VCaP (cell line): ENCODE data around the gene STAT4.

Experiments
- H3K27ac ChIP-seq: fragments of 450-650 bp; 2 replicates; pipeline ENCODE4 v1.5.1; 2017
- TF ChIP-seq, protein P1 (sequence below): fragments of 450-650 bp; conservative IDR thresholded peaks from 2 replicates; pipeline ENCODE4 v1.5.1; 2017; ENCODE audit warnings: mild to moderate bottlenecking, moderate library complexity

STAT4 gene

DNA sequence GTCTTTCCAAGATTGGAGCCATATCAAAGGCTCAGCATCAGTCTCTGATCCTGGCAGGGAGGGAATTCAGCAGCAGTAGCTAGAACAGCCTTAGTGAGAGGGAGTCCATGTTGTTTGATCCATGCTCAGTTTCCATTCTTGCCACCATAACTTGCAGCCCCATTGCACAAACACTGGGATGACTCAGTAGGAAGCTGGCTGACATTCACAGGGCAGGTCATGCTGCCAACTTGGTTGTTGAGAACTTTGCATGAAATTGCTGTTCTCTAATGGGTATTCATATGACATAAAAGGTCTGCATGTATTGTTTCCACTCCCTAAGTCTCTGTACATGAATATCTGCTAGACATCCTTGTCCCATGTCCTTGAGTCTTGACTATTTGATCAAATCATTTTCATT lies 29.9 kb upstream of the STAT4 start:
- no peak overlapping the region for H3K27ac ChIP-seq

DNA sequence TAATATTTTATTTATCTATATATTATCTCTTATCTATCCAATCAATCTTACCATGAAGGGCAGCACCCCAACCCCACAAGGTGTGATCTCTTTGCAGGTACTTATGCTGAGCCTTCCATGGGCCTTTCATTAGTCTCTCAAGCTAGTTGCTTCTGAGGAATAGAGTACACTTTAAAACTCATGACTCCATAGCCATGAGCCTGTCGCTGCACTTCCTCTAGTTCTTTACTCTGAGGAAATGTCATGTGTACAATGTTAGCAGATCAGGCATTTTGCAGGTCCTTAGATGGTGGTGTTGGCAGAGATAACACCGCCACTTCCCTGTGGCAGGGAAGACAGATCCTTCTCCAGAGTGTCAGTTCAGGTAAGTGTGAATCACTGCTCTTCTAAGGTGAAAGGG lies 29.5 kb upstream of the STAT4 start:
- TF ChIP-seq, protein P1, sequence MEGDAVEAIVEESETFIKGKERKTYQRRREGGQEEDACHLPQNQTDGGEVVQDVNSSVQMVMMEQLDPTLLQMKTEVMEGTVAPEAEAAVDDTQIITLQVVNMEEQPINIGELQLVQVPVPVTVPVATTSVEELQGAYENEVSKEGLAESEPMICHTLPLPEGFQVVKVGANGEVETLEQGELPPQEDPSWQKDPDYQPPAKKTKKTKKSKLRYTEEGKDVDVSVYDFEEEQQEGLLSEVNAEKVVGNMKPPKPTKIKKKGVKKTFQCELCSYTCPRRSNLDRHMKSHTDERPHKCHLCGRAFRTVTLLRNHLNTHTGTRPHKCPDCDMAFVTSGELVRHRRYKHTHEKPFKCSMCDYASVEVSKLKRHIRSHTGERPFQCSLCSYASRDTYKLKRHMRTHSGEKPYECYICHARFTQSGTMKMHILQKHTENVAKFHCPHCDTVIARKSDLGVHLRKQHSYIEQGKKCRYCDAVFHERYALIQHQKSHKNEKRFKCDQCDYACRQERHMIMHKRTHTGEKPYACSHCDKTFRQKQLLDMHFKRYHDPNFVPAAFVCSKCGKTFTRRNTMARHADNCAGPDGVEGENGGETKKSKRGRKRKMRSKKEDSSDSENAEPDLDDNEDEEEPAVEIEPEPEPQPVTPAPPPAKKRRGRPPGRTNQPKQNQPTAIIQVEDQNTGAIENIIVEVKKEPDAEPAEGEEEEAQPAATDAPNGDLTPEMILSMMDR: no peak
- H3K27ac ChIP-seq: no peak overlapping the region

More for the DNA sequence above, 29.9 kb upstream of the STAT4 start:
- TF ChIP-seq, protein P1: no peak

DNA sequence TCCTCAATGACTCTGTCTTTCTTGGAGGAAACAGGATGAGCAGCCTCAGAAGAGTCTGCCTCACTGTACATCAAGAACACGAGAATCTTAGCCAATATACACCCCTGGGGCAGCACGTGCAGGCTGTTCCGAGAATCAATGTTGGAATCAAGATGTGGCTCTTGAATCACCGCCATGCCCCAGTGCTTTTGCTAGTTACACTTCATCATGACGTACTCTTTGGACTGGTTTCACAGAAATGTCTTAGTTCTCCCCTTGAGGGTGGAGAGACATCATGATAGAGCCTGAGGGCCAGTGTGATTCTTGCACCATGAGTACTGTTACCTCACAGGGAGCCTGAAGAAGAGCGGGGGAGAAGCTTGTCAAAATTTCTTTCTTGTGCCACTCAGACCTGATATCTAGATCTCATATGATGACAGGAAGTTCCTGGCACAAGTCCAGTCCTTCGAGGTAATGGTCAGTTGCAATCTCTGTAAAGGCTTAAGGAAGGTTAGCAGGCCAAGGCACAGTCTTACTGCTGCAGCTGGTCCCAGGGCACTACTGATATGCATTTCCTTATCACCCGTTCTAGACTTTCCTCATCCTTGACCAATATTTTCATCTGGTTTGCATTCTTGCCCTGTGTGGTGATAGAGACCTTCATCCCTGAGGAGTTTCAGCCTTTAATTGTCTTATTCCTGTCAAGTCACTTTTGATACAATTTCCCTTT lies 28.2 kb upstream of the STAT4 start:
- H3K27ac ChIP-seq: no peak overlapping the region
- TF ChIP-seq, protein P1: no peak

DNA sequence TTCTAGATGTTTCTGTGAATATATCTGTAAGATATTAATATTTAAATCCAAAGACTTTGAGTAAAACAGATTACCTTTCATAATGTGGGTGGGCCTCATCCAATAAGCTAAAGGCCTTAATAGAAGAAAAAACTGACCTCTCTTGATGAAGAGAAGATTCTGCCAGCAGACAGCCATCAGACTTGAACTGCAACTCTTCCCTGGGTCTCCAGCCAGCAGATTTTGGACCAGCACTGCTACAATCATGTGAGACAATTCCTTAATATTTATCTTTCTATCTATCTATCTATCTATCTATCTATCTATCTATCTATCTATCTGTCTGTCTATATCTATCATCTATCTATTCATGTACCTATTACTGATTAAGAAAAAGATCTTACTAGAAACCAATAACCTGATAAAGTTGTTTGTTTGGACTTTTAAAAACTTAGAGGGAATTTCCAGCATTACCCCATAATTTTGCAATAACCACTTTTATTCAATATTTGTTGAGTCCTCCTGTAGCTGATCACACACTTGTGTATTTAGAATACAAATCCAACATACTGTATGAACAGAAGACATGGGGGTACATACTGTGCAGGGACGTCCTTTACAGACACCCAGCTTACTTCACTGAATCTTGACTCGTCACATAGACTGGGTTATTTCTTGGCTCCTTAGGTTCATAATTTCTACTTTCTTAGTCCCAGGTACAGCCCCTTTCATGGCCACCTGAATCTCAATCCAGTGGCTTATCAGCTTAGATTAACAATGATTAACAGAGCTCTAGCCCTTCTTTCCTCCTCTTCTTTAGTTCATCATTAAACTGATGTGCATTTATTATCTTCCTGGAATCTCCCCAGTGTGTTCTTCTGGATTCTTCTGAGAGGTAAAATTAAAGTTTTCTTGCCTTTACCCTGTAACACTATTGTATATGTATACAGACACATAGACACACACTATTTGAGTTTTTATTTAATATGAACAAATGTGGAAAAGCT lies 27.2 kb upstream of the STAT4 start:
- no peak overlapping the region for H3K27ac ChIP-seq
- TF ChIP-seq, protein P1: no peak

DNA sequence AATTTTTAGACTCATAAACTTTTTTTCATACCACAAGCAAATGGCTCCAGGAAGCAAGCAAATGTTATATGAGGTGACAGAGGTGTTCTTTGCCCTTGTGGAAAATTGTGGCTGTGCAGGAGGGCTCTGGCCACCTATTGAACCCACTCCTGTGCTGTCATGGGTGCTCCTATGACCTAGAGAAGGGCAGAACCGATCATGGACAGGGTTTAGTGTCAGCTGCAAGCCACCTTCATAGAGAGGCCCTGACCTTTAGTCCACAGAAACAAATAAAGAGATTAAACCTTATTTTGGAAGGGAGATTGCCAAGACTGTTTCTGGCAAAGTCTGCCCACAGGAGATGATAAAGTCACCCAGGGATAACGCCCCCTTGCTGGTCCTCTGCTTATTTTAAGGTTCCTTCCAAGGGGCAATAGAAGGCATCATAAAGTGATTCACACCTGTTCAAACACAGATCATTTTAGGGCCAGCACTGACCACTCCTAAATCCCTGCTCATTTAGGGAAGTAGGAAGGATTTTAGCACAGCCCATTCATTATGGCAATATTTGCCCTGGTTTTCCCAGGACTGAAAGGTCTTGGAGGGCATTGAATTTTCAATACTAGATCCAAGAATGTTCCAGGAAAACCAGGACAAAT lies 26.1 kb upstream of the STAT4 start:
- H3K27ac ChIP-seq: no peak overlapping the region
- TF ChIP-seq, protein P1: no peak

DNA sequence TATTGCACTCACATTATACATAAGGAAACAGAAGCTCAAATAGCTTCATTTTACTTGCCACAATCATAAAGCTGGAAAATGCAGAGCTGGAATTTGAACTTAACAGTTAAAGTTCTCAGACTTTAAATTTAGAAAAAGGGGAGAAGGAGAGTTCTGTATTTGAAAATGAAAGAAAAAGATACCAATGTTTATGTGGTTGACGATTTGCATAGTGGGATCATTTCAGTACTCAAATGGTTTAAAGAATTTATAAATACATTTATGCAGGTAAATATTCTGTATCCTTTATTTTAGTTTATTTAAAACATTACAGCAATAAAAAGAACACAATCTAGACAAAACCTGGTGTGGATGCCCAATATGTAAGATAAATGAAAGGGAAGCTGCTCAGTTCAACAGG lies 25.5 kb upstream of the STAT4 start:
- TF ChIP-seq, protein P1: no peak
- H3K27ac ChIP-seq: no peak overlapping the region

DNA sequence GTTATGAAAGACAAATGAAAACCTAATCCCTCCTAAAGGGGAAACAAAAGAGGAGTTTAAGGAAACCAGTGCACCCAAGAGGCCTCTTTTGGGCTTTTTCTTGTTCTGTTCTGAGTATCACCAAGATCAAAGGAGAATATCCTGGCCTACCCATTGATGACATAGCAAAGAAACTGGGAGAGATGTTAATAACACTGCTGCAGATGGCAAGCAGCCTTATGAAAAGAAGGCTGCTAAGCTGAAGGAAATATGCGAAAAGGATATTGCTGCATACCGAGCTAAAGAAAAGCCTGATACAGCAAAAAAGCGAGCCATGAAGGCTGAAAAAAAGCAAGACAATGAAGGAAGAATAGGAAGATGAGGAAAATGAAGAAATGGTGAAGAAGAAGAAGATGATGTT lies 23.6 kb upstream of the STAT4 start:
- no peak overlapping the region for H3K27ac ChIP-seq

More for the DNA sequence above, 23.6 kb upstream of the STAT4 start:
- TF ChIP-seq, protein P1: no peak
